Ascending aorta (tissue), 2 donors: ENCODE data around the gene AUTS2. TPM values are rescaled to one million over a fixed set of nuclear protein-coding genes. Genes with fewer than 3 reads are reported as not detected.

ENCODE experiments used
- DNase-seq, 2 donors: peaks; one replicate each; pipeline ENCODE4 v3.0.0-alpha.2; 2019; ENCODE audit warnings: low spot score in 2 of 2
- H3K27ac ChIP-seq, 2 donors: fragments of 200-600 bp; sonication (generic); one replicate each; pipeline ENCODE4 v1.5.1; 2016 to 2017; ENCODE audit warnings: mild to moderate bottlenecking in 1 of 2
- H3K27me3 ChIP-seq: fragments of 200-600 bp; sonication (generic); one replicate; pipeline ENCODE4 v1.5.1; 2017
- H3K36me3 ChIP-seq, 2 donors: fragments of 200-600 bp; sonication (generic); one replicate each; pipeline ENCODE4 v1.5.1; 2016
- H3K4me1 ChIP-seq, 2 donors: fragments of 200-600 bp; sonication (generic); one replicate each; pipeline ENCODE4 v1.5.1; 2016 to 2017; ENCODE audit warnings: mild to moderate bottlenecking in 1 of 2
- H3K4me3 ChIP-seq, 2 donors: fragments of 200-600 bp; sonication (generic); one replicate each; pipeline ENCODE4 v1.5.1; 2016 to 2017; ENCODE audit warnings: mild to moderate bottlenecking in 1 of 2
- H3K9me3 ChIP-seq, 2 donors: fragments of 200-600 bp; sonication (generic); one replicate each; pipeline ENCODE4 v1.5.1; 2016
- intact Hi-C: fragments of 100-400 bp; cut with DNase I; formaldehyde crosslinking; loops from one replicate; pipeline ENCODE4 v1.15.1; 2023
- total RNA-seq: library from RNA; depleted of rRNA; stranded (reverse); fragments of >200 nt; gene quantifications from one replicate; pipeline ENCODE4 v1.1.0, GENCODE V29; 2016
- TF ChIP-seq, protein P1 (sequence below), 3 experiments: fragments of 200-600 bp in 2 of 3; fragments of 450-650 bp in 1 of 3; sonication (generic) in 2 of 3; IDR thresholded peaks; one replicate each; pipeline ENCODE4 v1.5.1; 2016 to 2019; ENCODE audit warnings: antibody characterized with exemption in 3 of 3, mild to moderate bottlenecking in 1 of 3, moderate library complexity in 1 of 3

Gene AUTS2
- total RNA-seq, 1 donor from 2014 or later, result 90.4 TPM

DNA sequence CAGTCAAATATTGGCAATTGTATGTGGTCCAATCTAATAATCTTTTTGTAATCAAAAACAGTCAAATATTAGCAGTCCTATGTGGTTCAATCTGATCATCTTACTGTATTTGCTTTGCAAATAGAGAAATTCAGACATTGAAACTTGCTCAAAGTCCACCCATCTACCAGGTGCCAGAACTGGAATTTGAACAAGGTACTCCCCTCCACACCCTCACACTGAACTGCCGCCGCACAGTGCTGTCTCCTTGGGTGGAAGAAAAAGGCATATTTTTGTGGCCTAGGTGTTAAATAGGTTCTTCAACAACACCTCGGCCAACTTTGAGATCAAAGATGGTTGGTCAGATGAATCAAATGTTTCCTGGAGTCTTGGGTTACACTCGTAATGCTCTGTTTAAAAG, 989.5 kb downstream of the AUTS2 start:
- intact Hi-C loops, result no loop called here
- DNase-seq, result no peak
- TF ChIP-seq, protein P1, sequence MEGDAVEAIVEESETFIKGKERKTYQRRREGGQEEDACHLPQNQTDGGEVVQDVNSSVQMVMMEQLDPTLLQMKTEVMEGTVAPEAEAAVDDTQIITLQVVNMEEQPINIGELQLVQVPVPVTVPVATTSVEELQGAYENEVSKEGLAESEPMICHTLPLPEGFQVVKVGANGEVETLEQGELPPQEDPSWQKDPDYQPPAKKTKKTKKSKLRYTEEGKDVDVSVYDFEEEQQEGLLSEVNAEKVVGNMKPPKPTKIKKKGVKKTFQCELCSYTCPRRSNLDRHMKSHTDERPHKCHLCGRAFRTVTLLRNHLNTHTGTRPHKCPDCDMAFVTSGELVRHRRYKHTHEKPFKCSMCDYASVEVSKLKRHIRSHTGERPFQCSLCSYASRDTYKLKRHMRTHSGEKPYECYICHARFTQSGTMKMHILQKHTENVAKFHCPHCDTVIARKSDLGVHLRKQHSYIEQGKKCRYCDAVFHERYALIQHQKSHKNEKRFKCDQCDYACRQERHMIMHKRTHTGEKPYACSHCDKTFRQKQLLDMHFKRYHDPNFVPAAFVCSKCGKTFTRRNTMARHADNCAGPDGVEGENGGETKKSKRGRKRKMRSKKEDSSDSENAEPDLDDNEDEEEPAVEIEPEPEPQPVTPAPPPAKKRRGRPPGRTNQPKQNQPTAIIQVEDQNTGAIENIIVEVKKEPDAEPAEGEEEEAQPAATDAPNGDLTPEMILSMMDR (IDR thresholded peaks at IDR 0.05), result no peak
- no peak overlapping the region for H3K4me3 ChIP-seq
- no peak overlapping the region for H3K27ac ChIP-seq
- H3K27me3 ChIP-seq, result no peaks in the 10 kb centered on the region
- H3K36me3 ChIP-seq, result no peaks in the 10 kb centered on the region
- H3K9me3 ChIP-seq, result no peaks in the 10 kb centered on the region
- no peaks in the 10 kb centered on the region for H3K4me1 ChIP-seq

GRCh38 chr7:70588191-70588921, 990.1 kb downstream of the AUTS2 start:
- Histone ChIP-seq H3K27ac (no peak overlapping the region), H3K27me3 (no peaks in the 10 kb centered on the region), H3K4me1 (no peaks in the 10 kb centered on the region), H3K9me3 (no peaks in the 10 kb centered on the region), H3K4me3 (no peak overlapping the region), H3K36me3 (no peaks in the 10 kb centered on the region)
- DNase-seq, result no peak
- intact Hi-C loops, result no loop called here
- TF ChIP-seq, protein P1 (IDR thresholded peaks at IDR 0.05), result no peak

GRCh38 chr7:70589010-70589409, 990.7 kb downstream of the AUTS2 start:
- no peaks in the 10 kb centered on the region for H3K9me3 ChIP-seq
- intact Hi-C loops, result no loop called here
- no peaks in the 10 kb centered on the region for H3K4me1 ChIP-seq
- no peak overlapping the region for H3K4me3 ChIP-seq
- H3K27me3 ChIP-seq, result no peaks in the 10 kb centered on the region
- TF ChIP-seq, protein P1 (IDR thresholded peaks at IDR 0.05), result no peak
- H3K36me3 ChIP-seq, result no peaks in the 10 kb centered on the region
- no peak for DNase-seq
- H3K27ac ChIP-seq, result no peak overlapping the region

DNA sequence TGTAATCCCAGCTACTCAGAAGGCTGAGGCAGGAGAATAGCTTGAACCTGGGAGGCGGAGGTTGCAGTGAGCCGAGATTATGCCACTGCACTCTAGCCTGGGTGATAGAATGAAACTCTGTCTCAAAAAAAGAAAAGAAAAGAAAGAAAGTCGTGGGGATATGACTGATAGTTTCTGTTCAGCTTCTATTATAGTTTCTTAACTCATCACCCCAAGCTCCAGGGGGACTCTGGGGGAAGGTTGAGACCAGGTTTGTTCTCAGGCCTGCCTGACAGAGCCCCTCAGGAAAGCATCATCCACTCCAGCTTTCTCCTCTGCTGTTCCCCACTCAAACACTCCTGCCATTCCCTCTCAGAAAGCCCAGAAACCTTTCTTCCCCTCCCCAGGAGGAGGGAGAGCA, 991.3 kb downstream of the AUTS2 start:
- no peaks in the 10 kb centered on the region for H3K4me1 ChIP-seq
- H3K27ac ChIP-seq, result no peak overlapping the region
- TF ChIP-seq, protein P1 (IDR thresholded peaks at IDR 0.05), result no peak
- no peaks in the 10 kb centered on the region for H3K27me3 ChIP-seq
- no peaks in the 10 kb centered on the region for H3K9me3 ChIP-seq
- no peak overlapping the region for H3K4me3 ChIP-seq
- no peak for DNase-seq
- intact Hi-C loops, result no loop called here
- H3K36me3 ChIP-seq, result no peaks in the 10 kb centered on the region

DNA sequence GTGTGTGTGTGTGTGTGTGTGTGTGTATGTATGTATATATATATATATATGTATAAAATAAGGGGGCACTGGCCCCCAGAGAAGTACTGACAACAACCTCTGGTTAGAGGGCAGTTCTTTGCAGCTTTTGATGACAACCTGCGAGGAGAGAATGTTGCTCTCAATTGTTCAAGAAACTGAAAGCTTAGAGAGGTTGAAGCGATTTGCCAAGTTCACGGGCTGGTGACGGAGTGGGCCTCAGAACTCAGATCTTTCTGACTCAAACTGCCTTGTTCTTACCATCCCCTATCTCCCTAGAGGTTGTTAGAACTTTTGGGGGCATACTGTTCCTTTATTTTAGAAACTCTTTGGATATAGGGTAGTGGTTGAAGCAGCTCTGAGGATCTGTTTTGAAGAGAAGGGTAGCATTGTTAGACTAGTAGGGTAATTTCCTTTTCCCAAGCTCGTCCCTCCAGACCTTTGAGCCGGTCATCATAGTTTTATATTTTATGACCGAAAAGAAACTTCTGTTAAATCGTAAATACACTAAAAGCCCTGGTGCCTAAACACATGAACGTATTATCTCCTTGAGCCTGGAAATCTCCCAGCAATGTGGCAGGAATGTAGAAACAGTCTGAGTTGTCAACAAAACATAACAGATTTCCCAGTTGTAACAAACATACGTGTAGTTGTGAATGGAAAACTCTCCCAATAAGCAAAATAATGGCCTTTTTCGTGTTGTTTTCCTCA, 992.0 kb downstream of the AUTS2 start:
- Histone ChIP-seq H3K36me3 (no peaks in the 10 kb centered on the region), H3K9me3 (no peaks in the 10 kb centered on the region), H3K27me3 (no peaks in the 10 kb centered on the region), H3K27ac (no peak overlapping the region), H3K4me1 (no peaks in the 10 kb centered on the region), H3K4me3 (no peak overlapping the region)
- TF ChIP-seq, protein P1 (IDR thresholded peaks at IDR 0.05), result no peak
- intact Hi-C loops, result no loop called here
- no peak for DNase-seq
